Epithelial cell of esophagus (primary cell): ENCODE measurements around the gene DNM2.

Experiments
- DNase-seq: peaks from one replicate; pipeline ENCODE4 v3.0.0; 2010; ENCODE audit warnings: low read depth
- H3K4me3 ChIP-seq: 2 replicates; pipeline ENCODE4 v1.5.1; 2011; ENCODE audit warnings: mild to moderate bottlenecking, low read length, control low read depth
- TF ChIP-seq, protein P1 (sequence below): IDR thresholded peaks from 2 replicates; pipeline ENCODE4 v1.5.1; 2011; ENCODE audit warnings: low read depth, mild to moderate bottlenecking, low read length, control low read depth, inconsistent platforms; ENCODE audit not compliant: insufficient read depth; ENCODE audit errors: missing control alignments

The DNM2 gene

DNA sequence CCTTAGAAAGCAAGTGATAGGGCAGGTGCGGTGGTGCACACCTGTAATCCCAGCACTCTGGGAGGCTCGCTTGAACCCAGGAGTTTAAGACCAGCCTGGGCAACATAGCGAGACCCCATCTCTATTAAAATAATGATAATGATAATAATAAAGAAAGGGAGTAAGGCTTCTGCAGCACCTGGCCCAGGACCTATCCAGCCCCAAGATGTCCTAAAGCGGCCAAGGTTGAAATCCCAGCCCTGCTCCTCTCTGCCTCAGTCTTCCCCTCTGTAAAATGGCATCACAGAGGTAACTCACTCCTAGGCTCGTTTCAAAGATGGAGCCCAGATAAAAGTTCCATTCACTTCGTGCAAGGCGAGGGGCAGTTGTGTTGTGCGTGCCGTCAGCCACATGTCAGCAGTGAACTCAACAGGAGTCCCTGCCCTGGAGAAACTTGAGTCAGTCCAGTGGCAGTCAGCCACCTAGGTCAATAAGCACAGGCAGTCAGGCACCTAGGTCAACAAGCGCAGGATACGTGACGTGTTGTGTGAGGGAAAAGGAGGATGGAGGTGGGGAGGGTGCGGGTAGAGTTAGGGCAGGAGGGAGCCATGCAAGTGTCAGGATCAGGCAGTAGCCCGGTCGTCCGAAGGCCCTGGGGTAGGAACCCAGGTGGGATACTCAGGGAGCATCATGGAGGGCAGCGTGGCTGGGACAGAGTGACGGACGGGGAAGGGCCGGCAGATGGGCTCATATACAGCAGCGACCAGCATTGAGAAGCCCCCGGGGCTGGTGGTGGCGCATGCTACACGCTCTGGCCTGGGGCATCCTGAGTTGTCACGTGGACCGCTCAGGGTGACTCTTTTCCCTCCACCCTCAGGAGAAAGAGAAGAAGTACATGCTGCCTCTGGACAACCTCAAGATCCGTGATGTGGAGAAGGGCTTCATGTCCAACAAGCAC is 101.5 kb downstream of the DNM2 start:
- DNase-seq = no peak
- no peak overlapping the region for H3K4me3 ChIP-seq
- TF ChIP-seq, protein P1, sequence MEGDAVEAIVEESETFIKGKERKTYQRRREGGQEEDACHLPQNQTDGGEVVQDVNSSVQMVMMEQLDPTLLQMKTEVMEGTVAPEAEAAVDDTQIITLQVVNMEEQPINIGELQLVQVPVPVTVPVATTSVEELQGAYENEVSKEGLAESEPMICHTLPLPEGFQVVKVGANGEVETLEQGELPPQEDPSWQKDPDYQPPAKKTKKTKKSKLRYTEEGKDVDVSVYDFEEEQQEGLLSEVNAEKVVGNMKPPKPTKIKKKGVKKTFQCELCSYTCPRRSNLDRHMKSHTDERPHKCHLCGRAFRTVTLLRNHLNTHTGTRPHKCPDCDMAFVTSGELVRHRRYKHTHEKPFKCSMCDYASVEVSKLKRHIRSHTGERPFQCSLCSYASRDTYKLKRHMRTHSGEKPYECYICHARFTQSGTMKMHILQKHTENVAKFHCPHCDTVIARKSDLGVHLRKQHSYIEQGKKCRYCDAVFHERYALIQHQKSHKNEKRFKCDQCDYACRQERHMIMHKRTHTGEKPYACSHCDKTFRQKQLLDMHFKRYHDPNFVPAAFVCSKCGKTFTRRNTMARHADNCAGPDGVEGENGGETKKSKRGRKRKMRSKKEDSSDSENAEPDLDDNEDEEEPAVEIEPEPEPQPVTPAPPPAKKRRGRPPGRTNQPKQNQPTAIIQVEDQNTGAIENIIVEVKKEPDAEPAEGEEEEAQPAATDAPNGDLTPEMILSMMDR = no peak

DNA sequence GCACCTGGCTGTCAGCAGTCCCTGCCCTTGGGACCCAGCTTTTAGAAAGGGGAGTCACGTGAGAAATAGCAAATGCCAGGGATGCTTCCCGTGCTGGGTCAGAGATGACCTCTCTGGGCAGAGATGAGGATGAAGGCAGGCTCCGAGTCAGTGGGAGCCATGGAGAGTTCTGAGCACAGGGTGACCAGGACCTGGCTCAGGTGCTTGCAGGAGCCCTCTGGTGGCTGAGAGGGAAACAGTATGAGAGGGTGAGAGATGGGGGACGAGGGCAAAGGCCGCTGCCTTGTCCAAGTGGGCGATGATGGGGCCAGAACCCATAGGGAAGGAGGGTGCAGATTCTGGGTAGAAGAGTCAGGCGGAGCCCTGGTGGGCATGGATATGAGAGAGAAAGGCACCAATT is 102.3 kb downstream of the DNM2 start:
- H3K4me3 ChIP-seq = no peak overlapping the region
- no peak for DNase-seq
- TF ChIP-seq, protein P1 = peak; percentile 27

DNA sequence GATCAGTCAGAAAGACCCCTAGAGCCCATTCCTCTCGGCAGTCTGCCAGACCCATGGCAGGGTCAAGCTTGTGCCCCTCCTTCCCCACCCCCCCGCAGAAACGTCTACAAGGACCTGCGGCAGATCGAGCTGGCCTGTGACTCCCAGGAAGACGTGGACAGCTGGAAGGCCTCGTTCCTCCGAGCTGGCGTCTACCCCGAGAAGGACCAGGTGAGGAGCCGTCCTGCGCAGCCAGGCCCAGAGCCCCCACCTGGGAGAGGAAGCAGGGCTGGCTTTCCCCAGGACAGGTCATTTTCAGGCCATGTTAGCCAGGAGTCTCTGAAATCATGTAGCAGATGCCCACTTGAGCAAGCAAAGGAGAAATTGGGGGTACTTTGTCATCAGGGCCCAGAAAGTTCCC is 105.8 kb downstream of the DNM2 start:
- no peak for DNase-seq
- TF ChIP-seq, protein P1 = no peak
- H3K4me3 ChIP-seq = no peak overlapping the region

DNA sequence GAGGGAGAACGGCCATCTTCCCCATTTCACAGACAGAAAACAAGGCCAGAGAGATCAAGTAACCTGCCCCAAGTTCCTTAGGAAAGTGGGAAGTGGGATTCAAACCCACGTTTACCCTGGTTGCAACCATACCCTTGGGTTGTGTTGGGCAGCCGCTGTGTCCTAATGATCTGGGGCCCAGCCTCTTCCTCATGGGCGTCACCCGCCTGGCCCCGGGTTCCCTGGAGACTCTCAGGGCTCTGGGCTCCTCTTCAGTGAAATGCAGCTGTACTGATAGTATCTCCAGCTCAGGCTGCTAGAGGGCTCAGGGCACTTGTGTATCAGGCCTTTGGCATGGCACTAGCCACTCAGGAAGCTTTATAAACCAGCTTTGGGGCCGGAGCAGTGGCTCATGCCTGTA is 108.4 kb downstream of the DNM2 start:
- TF ChIP-seq, protein P1 = no peak
- DNase-seq = no peak
- no peak overlapping the region for H3K4me3 ChIP-seq

DNA sequence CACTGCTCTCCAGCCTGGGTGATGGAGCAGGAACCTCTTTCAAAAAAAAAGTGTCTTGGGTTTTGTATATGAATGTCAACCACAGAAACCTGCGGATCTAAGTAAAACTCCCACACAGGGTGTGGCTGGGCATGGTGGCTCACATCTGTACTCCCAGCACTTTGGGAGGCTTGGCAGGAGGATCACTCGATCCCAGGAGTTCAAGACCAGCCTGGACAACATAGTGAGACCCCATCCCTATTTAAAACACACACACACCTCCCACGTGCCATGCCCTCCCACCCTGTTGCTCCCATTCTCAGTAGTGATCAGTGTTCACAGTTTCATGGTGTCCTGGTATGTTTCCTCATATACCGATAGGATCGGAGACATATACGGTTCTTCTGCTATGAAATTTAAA is 109.0 kb downstream of the DNM2 start:
- TF ChIP-seq, protein P1 = no peak
- H3K4me3 ChIP-seq = no peak overlapping the region
- DNase-seq = no peak

DNA sequence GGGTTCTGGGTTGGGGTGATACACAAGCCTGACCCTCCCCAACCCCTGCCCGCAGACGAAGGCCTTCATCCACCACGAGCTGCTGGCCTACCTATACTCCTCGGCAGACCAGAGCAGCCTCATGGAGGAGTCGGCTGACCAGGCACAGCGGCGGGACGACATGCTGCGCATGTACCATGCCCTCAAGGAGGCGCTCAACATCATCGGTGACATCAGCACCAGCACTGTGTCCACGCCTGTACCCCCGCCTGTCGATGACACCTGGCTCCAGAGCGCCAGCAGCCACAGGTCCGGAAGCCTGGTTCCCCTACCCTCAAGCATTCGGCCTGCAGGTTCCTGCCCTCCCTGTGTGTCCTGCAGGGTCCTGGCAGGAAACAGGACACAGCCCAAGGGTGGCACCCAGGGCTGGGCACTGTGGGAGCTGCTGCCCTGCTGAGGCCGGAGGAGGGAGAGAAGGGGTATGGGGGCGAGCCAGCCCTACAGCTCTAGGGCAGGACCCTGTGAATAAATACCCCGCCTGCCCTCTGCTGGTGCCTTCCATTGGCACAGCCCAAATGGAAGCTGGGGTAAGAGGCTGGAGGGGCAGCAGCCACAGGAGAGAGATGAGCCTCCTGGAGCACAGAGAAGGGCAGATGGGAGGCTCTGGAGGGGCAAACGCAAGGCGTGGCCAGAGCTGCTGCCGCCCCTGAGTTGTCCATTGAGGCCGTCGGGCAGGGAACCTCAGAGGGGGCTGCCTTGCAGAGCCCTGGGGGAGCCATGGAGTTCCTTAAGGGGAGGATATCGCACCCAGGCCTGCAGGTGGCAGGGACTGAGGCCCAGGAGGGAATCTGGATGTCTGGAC is 111.3 kb downstream of the DNM2 start:
- no peak overlapping the region for H3K4me3 ChIP-seq
- no peak for DNase-seq
- TF ChIP-seq, protein P1 = no peak
